HG03442 (cell line): ENCODE data around the gene DCST1.

Experiments
- ATAC-seq: cut with Tn5 transposase; IDR thresholded peaks from one replicate; pipeline ENCODE4 v1.9.1; 2021; ENCODE audit warnings: mild to moderate bottlenecking, moderate library complexity; ENCODE audit not compliant: unreplicated experiment

Gene DCST1

DNA sequence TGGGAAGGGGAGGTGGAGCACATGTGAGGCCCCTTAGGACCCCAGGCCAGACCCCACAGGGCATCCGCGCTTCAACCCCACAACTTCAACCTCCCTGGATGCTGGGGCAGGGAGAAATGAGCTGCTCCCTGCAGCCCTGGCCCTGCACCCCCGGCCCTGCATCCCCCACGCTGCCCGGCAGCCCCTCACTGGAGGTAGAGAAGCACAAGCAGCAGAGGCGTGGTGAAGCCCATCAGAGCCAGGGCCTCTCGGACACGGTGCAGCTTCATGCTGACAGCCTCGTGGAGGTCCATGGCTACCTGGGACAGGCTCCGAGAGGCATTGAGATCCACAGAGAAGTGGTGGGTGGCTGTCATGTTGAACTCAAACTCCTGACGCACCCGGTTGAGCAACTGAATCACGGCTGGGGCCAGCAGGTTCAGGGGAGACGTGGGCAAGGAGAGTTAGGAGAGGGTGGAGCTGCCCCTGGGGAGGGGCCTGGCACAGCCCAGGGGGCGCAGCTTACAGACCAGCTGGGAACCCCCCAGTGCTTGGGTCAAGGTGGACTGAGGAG is 3.3 kb upstream of the DCST1 start:
- ATAC-seq: no peak

- ATAC-seq: no peak
These were observed 2.7 kb upstream of the DCST1 start for GRCh38 chr1:155030899-155031298.

DNA sequence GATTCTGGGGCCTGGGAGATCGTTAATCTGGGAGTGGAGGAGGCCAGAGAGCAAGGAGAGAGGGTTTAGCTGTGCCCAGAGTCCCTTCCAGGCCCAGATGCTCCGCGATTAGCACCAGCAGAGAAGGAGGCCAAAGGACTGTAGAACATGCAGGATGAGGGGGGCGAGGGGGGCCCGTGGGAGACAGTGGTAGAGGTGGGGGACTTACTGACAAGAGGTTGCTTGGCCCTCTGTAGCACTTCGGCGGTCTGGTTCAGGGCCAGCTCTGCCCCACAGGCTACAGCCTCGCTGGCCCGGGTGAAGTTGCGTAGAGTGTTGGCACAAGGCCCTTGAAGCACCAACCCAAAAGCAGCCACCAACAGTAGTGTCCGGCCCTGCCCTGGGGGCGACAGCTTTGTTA is 738 bp upstream of the DCST1 start:
- no peak for ATAC-seq

DNA sequence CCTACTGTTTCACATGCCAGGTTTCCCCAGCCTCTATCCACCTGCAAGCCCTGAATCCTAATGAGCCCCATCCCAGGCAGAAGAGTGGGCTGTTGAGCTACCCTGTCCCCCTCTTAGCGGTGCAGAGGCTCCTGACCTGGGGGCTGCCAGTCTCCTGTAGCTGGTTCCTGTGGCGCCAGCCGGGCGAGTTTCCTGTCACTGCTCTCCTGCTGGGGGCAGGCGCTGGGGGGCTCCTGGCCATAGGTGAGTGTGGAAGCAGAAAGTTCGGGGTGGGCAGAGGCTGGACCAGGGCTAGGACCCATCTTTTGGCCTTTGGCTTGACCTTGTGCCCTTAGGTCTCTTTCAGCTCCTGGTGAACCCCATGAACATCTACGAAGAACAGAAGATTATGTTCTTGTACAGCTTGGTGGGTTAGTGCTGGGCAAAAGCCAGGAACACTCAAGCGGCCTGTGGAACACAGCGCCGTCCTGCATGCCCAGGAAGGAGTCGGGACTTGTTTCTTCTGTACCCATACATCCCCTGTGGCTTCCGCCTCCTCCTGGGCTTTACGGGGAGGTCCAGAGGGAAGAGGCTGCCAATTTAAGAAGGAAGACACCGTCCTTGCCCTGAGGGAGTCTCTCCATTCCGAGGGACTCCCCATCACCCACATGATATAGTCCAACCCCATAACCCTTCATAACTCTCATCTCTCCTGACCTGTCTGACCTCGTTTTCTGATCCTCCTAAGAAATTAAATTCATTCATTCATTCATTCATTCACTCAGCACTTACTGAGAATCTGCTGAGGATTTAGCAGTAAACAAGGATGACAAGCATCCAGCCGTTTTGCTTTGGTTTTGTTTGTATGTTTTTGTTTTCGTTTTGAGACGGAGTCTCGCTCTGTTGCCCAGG is 939 bp downstream of the DCST1 start:
- ATAC-seq: no peak

GRCh38 chr1:155035936-155036335 is 2.3 kb downstream of the DCST1 start:
- ATAC-seq: no peak

- ATAC-seq: no peak
These were observed 3.4 kb downstream of the DCST1 start for GRCh38 chr1:155037043-155037442.

- ATAC-seq: no peak
These were observed 4.3 kb downstream of the DCST1 start for GRCh38 chr1:155037851-155038441.

- ATAC-seq: no peak
These were observed 5.1 kb downstream of the DCST1 start for GRCh38 chr1:155038602-155039307.

- ATAC-seq: no peak
These were observed 5.7 kb downstream of the DCST1 start for GRCh38 chr1:155039308-155039669.

DNA sequence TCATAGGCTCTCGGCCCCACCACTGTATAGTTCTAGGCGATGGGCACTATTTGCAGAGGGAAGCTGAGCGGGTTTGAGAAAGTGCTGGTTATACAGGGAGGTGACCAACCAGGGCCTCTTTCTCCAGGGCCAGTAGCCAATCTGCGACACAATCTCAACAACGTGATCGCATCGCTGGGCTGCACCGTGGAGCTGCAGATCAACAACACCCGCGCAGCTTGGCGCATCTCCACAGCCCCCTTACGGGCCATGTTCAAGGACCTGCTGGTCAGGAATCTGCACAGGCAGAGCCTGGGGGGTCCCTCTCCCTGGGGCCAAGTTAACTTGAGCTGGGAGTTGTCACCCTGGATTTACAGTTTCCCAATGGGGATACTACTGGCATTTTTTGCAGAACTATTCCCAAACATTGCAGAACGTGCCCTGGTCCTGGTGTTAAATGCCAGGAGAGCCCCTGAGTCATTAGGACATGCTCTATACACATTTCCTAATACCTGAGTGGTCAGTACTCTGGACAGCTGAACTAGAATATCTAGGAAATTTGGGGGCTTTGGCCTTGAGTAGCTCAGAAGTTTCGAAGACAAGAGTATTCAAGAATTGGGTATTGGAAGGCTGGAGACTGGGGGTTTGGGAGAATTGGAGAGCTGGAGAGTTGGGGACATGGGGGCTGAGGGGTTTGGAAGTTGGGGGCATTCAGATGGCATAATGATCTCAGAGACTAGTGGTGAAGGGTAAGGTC is 6.9 kb downstream of the DCST1 start:
- ATAC-seq: no peak

GRCh38 chr1:155042789-155043188 is 9.2 kb downstream of the DCST1 start:
- no peak for ATAC-seq

- ATAC-seq: no peak
These were observed 9.7 kb downstream of the DCST1 start for GRCh38 chr1:155043301-155043702.

DNA sequence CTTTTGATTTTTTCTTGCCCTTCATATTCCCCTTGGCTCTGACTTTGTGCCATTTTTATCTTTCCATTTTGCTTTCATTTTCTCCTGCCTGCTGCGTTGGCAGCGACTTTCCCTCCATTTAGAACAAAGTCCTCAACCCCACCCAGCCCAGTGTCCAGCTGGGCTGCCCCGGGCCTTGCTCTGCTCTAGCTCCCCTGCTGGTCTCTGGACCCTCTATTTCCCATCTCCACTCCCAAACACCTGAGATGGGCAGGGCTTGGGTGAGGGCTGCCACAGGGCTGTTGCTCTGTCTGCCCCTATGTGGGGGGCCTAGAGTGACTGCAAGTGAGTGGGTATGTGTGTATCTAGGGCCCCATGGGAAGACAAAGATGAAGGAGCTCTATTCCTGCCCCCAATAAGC is 10.2 kb downstream of the DCST1 start:
- no peak for ATAC-seq

DNA sequence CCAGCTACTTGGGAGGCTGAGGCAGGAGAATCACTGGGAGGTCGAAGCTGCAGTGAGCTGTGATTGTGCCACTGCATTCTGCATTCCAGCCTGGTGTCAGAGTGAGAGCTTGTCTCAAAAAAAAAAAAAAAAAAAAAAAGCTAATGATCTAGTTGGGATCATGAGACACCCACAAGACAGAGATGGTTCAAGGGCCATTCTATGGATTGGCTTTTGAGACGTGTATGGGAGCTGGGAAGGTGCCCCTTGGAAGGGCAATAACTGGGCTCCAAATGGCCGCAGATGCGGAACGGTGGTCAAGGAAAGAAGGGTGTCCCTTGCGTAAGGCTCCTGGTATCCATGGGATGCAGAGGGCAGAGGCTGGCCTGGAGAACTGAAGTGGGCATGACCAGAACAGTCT is 10.7 kb downstream of the DCST1 start:
- no peak for ATAC-seq

DNA sequence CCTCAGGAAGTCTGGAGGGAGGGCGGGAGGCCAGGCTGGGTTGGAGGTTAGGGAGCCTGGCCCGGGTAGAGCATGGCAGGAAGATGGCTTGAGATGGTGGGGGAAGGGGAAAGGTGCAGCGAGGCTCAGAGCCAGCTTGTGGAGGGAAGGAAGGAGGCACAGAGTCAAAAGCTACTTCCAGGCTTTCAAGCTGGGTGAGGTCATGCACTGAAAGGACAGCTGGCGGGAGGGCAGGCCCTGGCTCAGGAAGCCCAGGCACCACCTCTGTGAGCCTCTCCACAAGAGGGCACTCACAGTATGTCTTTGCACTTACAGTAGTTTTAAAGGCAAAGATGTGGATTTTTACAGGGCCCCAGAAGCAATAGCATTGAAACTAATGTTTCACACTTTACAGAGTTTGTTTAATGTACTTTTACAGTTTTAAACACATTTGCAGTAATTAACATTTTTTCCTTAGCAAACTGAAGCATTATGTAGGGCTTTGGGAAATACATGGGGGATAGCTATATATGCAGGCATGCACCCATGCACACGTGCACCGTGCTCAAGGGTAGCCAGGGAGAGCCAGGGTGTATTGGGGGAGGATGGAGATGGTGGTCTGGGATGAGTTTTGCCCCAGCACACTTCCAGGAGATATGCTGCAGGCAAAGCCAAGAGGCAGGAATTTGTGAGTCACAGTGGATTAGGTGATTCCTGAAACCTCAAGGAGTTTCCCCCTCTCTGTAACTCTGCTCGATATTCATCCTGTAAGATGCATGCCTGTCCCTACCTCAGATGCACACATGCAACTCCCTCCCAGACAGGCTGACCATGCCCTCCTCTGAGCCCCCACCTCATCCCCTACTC is 11.4 kb downstream of the DCST1 start:
- no peak for ATAC-seq

- ATAC-seq: no peak
These were observed 15.1 kb downstream of the DCST1 start for GRCh38 chr1:155048449-155049334.

- no peak for ATAC-seq
These were observed 16.3 kb downstream of the DCST1 start for GRCh38 chr1:155049651-155050559.
